Measurements from ENCODE around the gene TIAM2. TPM values are rescaled to one million over a fixed set of nuclear protein-coding genes. Genes with fewer than 3 reads are reported as not detected.

The TIAM2 gene
- total RNA-seq, 2 experiments from 2014 or later, result 4.4 to 5.3 TPM

DNA sequence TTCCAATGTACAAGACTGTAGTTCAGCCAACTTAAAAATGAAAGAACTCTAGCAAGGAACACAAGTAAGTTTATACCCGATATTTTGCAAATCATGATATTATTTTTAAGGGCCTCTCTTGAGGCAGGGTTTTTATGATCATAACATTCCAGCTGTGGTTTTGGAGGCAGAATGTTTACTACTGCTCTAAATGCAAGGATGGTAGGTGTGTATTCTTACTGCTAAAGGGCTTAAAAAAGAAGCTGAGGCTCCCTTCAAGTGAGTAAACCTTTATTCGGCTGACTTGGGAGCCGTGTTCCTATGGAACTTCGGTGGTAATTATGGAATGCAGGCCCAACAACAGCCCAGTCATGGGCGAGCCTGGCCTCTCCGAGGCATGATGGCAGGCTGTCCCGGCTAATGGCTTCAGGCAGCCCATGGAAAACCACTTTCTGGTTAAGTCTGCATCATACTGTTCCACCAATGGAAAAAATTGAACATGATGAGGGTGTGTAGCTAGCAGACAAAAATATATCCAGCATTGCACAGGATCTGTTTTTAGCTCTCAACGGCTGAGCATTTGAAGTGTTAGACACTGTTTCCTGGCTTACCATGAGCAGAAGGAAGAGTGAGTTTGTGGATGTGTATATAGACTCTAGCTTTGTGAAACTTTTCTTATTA, 111.5 kb downstream of the TIAM2 start:
- no peak overlapping the region for H3K4me3 Mint-ChIP-seq
- no peak for ATAC-seq (ENCODE audit: poor library complexity)
- POLR2A ChIA-PET, result no interaction called here

DNA sequence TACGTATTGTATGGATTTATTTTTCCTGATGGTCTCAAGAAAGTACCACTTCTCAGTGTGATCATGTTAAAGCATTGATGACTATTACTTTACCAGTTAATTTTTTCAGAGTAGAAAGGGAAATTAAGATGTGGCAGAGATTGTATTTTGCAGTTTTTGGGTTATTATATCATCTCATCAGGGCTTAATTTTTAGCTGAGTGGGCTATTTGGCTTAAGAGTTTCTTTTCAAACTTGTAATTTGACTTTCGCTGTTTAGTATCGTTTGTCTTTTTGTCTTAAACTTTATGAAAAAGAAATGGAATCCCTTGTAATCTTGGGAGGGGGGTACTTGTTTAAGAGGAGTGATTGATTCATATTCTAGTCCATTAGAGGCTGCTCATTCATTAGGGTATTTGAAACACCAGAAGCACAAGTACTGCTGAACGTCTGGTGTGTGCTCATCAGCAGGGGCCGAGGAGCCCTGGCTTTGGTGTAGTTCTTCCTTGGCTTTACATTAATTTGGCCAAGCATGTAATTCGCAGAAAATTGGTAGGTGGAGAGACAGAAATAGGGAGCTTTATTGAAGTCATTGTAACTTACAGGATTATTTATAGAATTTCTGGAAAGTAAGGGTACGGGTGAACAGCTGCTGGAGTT, 112.4 kb downstream of the TIAM2 start:
- CTCF ChIA-PET, result interaction anchor here (1.7 kb wide), 1 partner anchor 9 kb away, joined by 5 read pairs; no protein-coding TSS in a partner anchor
- Mint-ChIP-seq H3K4me3 (no peak overlapping the region), H3K9me3 (no peaks in the 10 kb centered on the region), H3K27me3 (peaks cover 10% of the 10 kb centered on the region), H3K36me3 (ENCODE audit: low read depth) (no peaks in the 10 kb centered on the region), H3K4me1 (ENCODE audit: low read depth) (peaks cover 5% of the 10 kb centered on the region), H3K27ac (no peak overlapping the region)
- DNase-seq, result no peak
- POLR2A ChIA-PET, result no interaction called here
- no peak overlapping the region for H3K27ac ChIP-seq (ENCODE audit: low read depth in 1 of 2, low read length in 2 of 2)
- no peak overlapping the region for H3K4me3 ChIP-seq (ENCODE audit: low read length)
- H3K36me3 ChIP-seq (ENCODE audit: insufficient read depth, low read length), result no peaks in the 10 kb centered on the region
- intact Hi-C loops (cut with DNase I, micrococcal nuclease), result no loop called here
- TF ChIP-seq, protein P1, sequence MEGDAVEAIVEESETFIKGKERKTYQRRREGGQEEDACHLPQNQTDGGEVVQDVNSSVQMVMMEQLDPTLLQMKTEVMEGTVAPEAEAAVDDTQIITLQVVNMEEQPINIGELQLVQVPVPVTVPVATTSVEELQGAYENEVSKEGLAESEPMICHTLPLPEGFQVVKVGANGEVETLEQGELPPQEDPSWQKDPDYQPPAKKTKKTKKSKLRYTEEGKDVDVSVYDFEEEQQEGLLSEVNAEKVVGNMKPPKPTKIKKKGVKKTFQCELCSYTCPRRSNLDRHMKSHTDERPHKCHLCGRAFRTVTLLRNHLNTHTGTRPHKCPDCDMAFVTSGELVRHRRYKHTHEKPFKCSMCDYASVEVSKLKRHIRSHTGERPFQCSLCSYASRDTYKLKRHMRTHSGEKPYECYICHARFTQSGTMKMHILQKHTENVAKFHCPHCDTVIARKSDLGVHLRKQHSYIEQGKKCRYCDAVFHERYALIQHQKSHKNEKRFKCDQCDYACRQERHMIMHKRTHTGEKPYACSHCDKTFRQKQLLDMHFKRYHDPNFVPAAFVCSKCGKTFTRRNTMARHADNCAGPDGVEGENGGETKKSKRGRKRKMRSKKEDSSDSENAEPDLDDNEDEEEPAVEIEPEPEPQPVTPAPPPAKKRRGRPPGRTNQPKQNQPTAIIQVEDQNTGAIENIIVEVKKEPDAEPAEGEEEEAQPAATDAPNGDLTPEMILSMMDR (IDR thresholded peaks at IDR 0.05), result no peak
- H3K4me1 ChIP-seq (ENCODE audit: insufficient read depth, low read length), result peaks cover 2% of the 10 kb centered on the region
- no peaks in the 10 kb centered on the region for H3K9me3 ChIP-seq (ENCODE audit: control insufficient read depth in 1 of 2, insufficient read depth in 1 of 2, low read length in 2 of 2)
- peaks cover 0 to 2% of the 10 kb centered on the region in 2 experiments for H3K27me3 ChIP-seq (ENCODE audit: control insufficient read depth in 1 of 2, insufficient read depth in 2 of 2, low read length in 2 of 2)
- no peak for ATAC-seq (ENCODE audit: poor library complexity)

More for the DNA sequence above, 111.5 kb downstream of the TIAM2 start:
- H3K27ac Mint-ChIP-seq, result no peak overlapping the region
- Histone ChIP-seq H3K4me1 (ENCODE audit: insufficient read depth, low read length) (peaks cover 2% of the 10 kb centered on the region), H3K4me3 (ENCODE audit: low read length) (no peak overlapping the region), H3K27ac (ENCODE audit: low read depth in 1 of 2, low read length in 2 of 2) (no peak overlapping the region), H3K36me3 (ENCODE audit: insufficient read depth, low read length) (no peaks in the 10 kb centered on the region), H3K27me3 (ENCODE audit: control insufficient read depth in 1 of 2, insufficient read depth in 2 of 2, low read length in 2 of 2) (peaks cover 0 to 2% of the 10 kb centered on the region in 2 experiments), H3K9me3 (ENCODE audit: control insufficient read depth in 1 of 2, insufficient read depth in 1 of 2, low read length in 2 of 2) (no peaks in the 10 kb centered on the region)
- peaks cover 10% of the 10 kb centered on the region for H3K27me3 Mint-ChIP-seq
- DNase-seq, result no peak
- H3K4me1 Mint-ChIP-seq (ENCODE audit: low read depth), result peaks cover 5% of the 10 kb centered on the region
- no peaks in the 10 kb centered on the region for H3K36me3 Mint-ChIP-seq (ENCODE audit: low read depth)
- TF ChIP-seq, protein P1 (IDR thresholded peaks at IDR 0.05), result no peak
- CTCF ChIA-PET, result interaction anchor here (1.7 kb wide), 1 partner anchor 10 kb away, joined by 5 read pairs; no protein-coding TSS in a partner anchor
- H3K9me3 Mint-ChIP-seq, result no peaks in the 10 kb centered on the region
- intact Hi-C loops (cut with DNase I, micrococcal nuclease), result no loop called here

DNA sequence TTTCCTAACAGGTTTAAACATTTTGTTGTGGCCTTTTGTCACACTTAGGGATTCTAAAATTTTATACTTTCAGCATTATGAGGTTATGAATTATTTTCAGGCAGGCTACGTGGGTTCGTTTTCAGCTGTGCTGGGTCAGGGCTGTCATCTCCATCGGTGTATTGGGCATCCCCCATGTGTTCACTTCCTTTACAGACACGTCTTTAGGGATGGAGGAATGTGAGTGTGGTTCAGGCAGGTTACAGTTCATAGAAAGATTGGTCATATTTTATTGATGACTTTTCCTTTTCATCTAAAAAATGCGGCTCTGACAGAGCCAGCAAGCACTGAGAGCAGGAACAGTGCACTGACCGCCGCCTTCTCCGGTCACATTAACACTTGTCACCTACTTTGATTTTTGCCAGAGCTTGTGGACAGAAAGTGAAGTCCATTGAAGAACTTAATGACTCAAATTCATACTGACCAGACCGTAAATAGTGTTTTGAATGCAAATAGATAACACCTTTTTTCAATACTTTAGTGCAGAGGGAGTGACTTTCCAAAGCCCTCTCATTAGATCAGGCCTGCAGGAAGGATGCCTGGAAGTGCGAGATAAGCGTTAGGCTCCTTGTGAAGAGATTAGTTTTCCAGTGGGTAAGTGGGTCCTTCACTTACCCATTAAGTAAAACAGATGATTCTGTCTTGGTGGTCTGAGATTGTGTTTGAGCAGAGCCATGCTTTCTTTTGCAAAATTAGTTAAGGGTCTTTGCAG, 113.1 kb downstream of the TIAM2 start:
- Histone ChIP-seq H3K27ac (ENCODE audit: low read depth in 1 of 2, low read length in 2 of 2) (no peak overlapping the region), H3K4me3 (ENCODE audit: low read length) (no peak overlapping the region), H3K9me3 (ENCODE audit: control insufficient read depth in 1 of 2, insufficient read depth in 1 of 2, low read length in 2 of 2) (no peaks in the 10 kb centered on the region), H3K36me3 (ENCODE audit: insufficient read depth, low read length) (no peaks in the 10 kb centered on the region), H3K4me1 (ENCODE audit: insufficient read depth, low read length) (peaks cover 2% of the 10 kb centered on the region), H3K27me3 (ENCODE audit: control insufficient read depth in 1 of 2, insufficient read depth in 2 of 2, low read length in 2 of 2) (peaks cover 0 to 2% of the 10 kb centered on the region in 2 experiments)
- Mint-ChIP-seq H3K27me3 (peaks cover 10% of the 10 kb centered on the region), H3K27ac (no peak overlapping the region), H3K4me1 (ENCODE audit: low read depth) (peaks cover 5% of the 10 kb centered on the region), H3K9me3 (no peaks in the 10 kb centered on the region), H3K36me3 (ENCODE audit: low read depth) (no peaks in the 10 kb centered on the region), H3K4me3 (no peak overlapping the region)
- DNase-seq (no peak), ATAC-seq (ENCODE audit: poor library complexity) (no peak)
- TF ChIP-seq, protein P1 (IDR thresholded peaks at IDR 0.05), result no peak
- ChIA-PET CTCF (interaction anchor here (1.7 kb wide), 1 partner anchor 8 kb away, joined by 5 read pairs; no protein-coding TSS in a partner anchor), POLR2A (no interaction called here)
- intact Hi-C loops (cut with DNase I, micrococcal nuclease), result no loop called here

Data from CD4-positive, alpha-beta T cell (primary cell).